HCT116 (cell line): ENCODE results near the gene GALM. TPM values are rescaled to one million over a fixed set of nuclear protein-coding genes. Genes with fewer than 3 reads are reported as not detected.

Source experiments
- ATAC-seq: fragments of 200-7000 bp; cut with Tn5 transposase; 2 replicates; pipeline ENCODE4 v1.9.1; 2020; ENCODE audit warnings: mild to moderate bottlenecking, moderate library complexity
- BruUV-seq: library from RNA; stranded (reverse); fragments of 400-500 nt; replicated peaks from 2 replicates; lab custom pipeline; 2021; lab: Mats Ljungman, UMichigan
- CTCF ChIA-PET: fragments of 300-600 bp; sonication (Branson Sonifier 250); formaldehyde crosslinking; loops from one replicate; lab custom pipeline; 2021; ENCODE audit warnings: antibody characterized with exemption; lab: Charles Lee
- POLR2A ChIA-PET: fragments of 300-600, 350-600 bp; sonication (Branson Sonifier 250); formaldehyde crosslinking; loops from one replicate; lab custom pipeline; 2021; ENCODE audit warnings: antibody characterized with exemption; lab: Charles Lee
- RAD21 ChIA-PET, 2 experiments: fragments of 300-600 bp; sonication (Branson Sonifier 250); formaldehyde crosslinking; loops; one replicate each; lab custom pipeline; 2023; ENCODE audit warnings: low total read pairs in 2 of 2; ENCODE audit not compliant: uncharacterized antibody in 2 of 2, unreplicated experiment in 2 of 2, low non-redundant PET in 1 of 2; lab: Charles Lee
- DNase-seq: peaks from one replicate; pipeline ENCODE4 v3.0.0-alpha.2; 2010; ENCODE audit warnings: low read depth, low spot score
- H2AFZ ChIP-seq: fragments of 200-600 bp; shearing (Covaris generic), sonication (generic); 2 replicates; pipeline ENCODE4 v1.6.1; 2017; ENCODE audit warnings: low read depth, mixed run types, mixed read lengths, antibody characterized with exemption, low read length; ENCODE audit not compliant: poor library complexity, severe bottlenecking
- H3K27ac ChIP-seq: 2 replicates; pipeline ENCODE4 v1.5.1; 2012; ENCODE audit warnings: low read depth, low read length
- H3K27me3 ChIP-seq: fragments of 200-600 bp; sonication (generic); 2 replicates; pipeline ENCODE4 v1.6.1; 2016; ENCODE audit warnings: mixed run types, low read length, mixed read lengths; ENCODE audit not compliant: insufficient read depth
- H3K36me3 ChIP-seq, 2 experiments: fragments of 200-500 bp in 1 of 2; fragments of 200-600 bp in 1 of 2; sonication (Bioruptor generic) in 1 of 2; sonication (generic) in 1 of 2; 2 replicates each; pipeline versions ENCODE4 v1.5.1 to v1.6.1; 2014 to 2016; ENCODE audit warnings: low read length in 2 of 2, inconsistent platforms in 1 of 2, mixed read lengths in 1 of 2, mixed run types in 1 of 2; ENCODE audit not compliant: insufficient read depth in 2 of 2, control insufficient read depth in 1 of 2
- H3K4me1 ChIP-seq, 2 experiments: fragments of 200-600 bp in 1 of 2; sonication (generic) in 1 of 2; 2 replicates each; pipeline versions ENCODE4 v1.5.1 to v1.6.1; 2012 to 2017; ENCODE audit warnings: low read length in 2 of 2, inconsistent platforms in 1 of 2, mild to moderate bottlenecking in 1 of 2, mixed read lengths in 1 of 2, mixed run types in 1 of 2, moderate library complexity in 1 of 2; ENCODE audit not compliant: insufficient read depth in 2 of 2, control insufficient read depth in 1 of 2
- H3K4me2 ChIP-seq: fragments of 200-600 bp; sonication (generic); 2 replicates; pipeline ENCODE4 v1.6.1; 2017; ENCODE audit warnings: mixed run types, low read length, mixed read lengths
- H3K4me3 ChIP-seq, 2 experiments: fragments of 200-600 bp in 1 of 2; sonication (generic) in 1 of 2; replicated peaks in 1 of 2; 2 replicates each; pipeline ENCODE4 v1.5.1; 2011 to 2016; ENCODE audit warnings: low read length in 2 of 2, control low read depth in 1 of 2, low read depth in 1 of 2, mild to moderate bottlenecking in 1 of 2, mixed read lengths in 1 of 2, mixed run types in 1 of 2
- H3K79me2 ChIP-seq: fragments of 200-600 bp; sonication (generic); 2 replicates; pipeline ENCODE4 v1.6.1; 2017; ENCODE audit warnings: mild to moderate bottlenecking, mixed run types, low read length, moderate library complexity, mixed read lengths; ENCODE audit not compliant: insufficient read depth
- H3K9ac ChIP-seq: fragments of 200-600 bp; sonication (generic); 2 replicates; pipeline ENCODE4 v1.6.1; 2016; ENCODE audit warnings: low read length, mixed read lengths
- H3K9me2 ChIP-seq: fragments of 200-600 bp; sonication (generic), shearing (Covaris generic); 2 replicates; pipeline ENCODE4 v1.6.1; 2017; ENCODE audit warnings: mixed run types, mild to moderate bottlenecking, moderate library complexity; ENCODE audit not compliant: insufficient read depth
- H3K9me3 ChIP-seq, 2 experiments: fragments of 200-500 bp in 1 of 2; fragments of 200-600 bp in 1 of 2; sonication (Bioruptor generic) in 1 of 2; sonication (generic) in 1 of 2; 2 replicates each; pipeline ENCODE4 v1.6.1; 2014 to 2017; ENCODE audit warnings: low read length in 2 of 2, mixed read lengths in 2 of 2, inconsistent platforms in 1 of 2, low read depth in 1 of 2, mild to moderate bottlenecking in 1 of 2, mixed run types in 1 of 2, moderate library complexity in 1 of 2; ENCODE audit not compliant: control insufficient read depth in 1 of 2, insufficient read depth in 1 of 2
- H4K20me1 ChIP-seq: fragments of 200-600 bp; sonication (generic), shearing (Covaris generic); 2 replicates; pipeline ENCODE4 v1.6.1; 2017; ENCODE audit warnings: mixed run types, mild to moderate bottlenecking, moderate library complexity; ENCODE audit not compliant: insufficient read depth
- CBX3 ChIP-seq: IDR thresholded peaks from 2 replicates; pipeline ENCODE4 v1.6.1; 2012; ENCODE audit warnings: low read depth
- CEBPB ChIP-seq: IDR thresholded peaks from 2 replicates; pipeline ENCODE4 v1.6.1; 2012; ENCODE audit warnings: low read depth
- CTCF ChIP-seq, 3 experiments: fragments of 200-600 bp in 1 of 3; sonication (generic) in 1 of 3; IDR thresholded peaks in 2 of 3; conservative IDR thresholded peaks in 1 of 3; 2 replicates each; pipeline ENCODE4 v1.5.1; 2012 to 2017; ENCODE audit warnings: low read depth in 2 of 3, low read length in 2 of 3, antibody characterized with exemption in 1 of 3, borderline replicate concordance in 1 of 3, control low read depth in 1 of 3, mild to moderate bottlenecking in 1 of 3, mixed read lengths in 1 of 3, mixed run types in 1 of 3, moderate library complexity in 1 of 3; ENCODE audit not compliant: insufficient read depth in 1 of 3
- ELF1 ChIP-seq: IDR thresholded peaks from 2 replicates; pipeline ENCODE4 v1.6.1; 2012; ENCODE audit warnings: low read depth, borderline replicate concordance
- EZH2 ChIP-seq: fragments of 200-600 bp; sonication (generic); IDR thresholded peaks from 2 replicates; pipeline ENCODE4 v1.6.1; 2017; ENCODE audit warnings: antibody characterized with exemption, mixed run types
- EZH2phosphoT487 ChIP-seq: fragments of 200-600 bp; IDR thresholded peaks from 2 replicates; pipeline ENCODE4 v1.6.1; 2018; ENCODE audit warnings: antibody characterized with exemption, borderline replicate concordance
- FOSL1 ChIP-seq: IDR thresholded peaks from 2 replicates; pipeline ENCODE4 v1.6.1; 2012; ENCODE audit warnings: low read depth
- JUND ChIP-seq: IDR thresholded peaks from 2 replicates; pipeline ENCODE4 v1.6.1; 2012
- MAX ChIP-seq: IDR thresholded peaks from 2 replicates; pipeline ENCODE4 v1.6.1; 2012
- POLR2A ChIP-seq: IDR thresholded peaks from 2 replicates; pipeline ENCODE4 v1.7.0; 2011; ENCODE audit warnings: borderline replicate concordance; ENCODE audit not compliant: insufficient read depth, insufficient read length; ENCODE audit errors: extremely low read depth
- POLR2AphosphoS5 ChIP-seq: IDR thresholded peaks from 2 replicates; pipeline ENCODE4 v1.6.1; 2011; ENCODE audit warnings: mild to moderate bottlenecking, low read depth, low read length, moderate library complexity
- REST ChIP-seq: IDR thresholded peaks from 2 replicates; pipeline ENCODE4 v1.6.1; 2012; ENCODE audit warnings: low read depth
- SIN3A ChIP-seq: IDR thresholded peaks from 2 replicates; pipeline ENCODE4 v1.6.1; 2012; ENCODE audit warnings: low read depth
- SP1 ChIP-seq: IDR thresholded peaks from 2 replicates; pipeline ENCODE4 v1.6.1; 2012; ENCODE audit warnings: low read depth
- SRF ChIP-seq: IDR thresholded peaks from 2 replicates; pipeline ENCODE4 v1.6.1; 2012; ENCODE audit warnings: low read depth
- TCF7L2 ChIP-seq: IDR thresholded peaks from 2 replicates; pipeline ENCODE4 v1.7.0; 2011; ENCODE audit warnings: borderline replicate concordance, inconsistent platforms; ENCODE audit not compliant: insufficient read depth, insufficient read length; ENCODE audit errors: extremely low read depth
- YY1 ChIP-seq: IDR thresholded peaks from 2 replicates; pipeline ENCODE4 v1.6.1; 2011; ENCODE audit warnings: low read length, low read depth, moderate library complexity, mild to moderate bottlenecking; ENCODE audit not compliant: insufficient replicate concordance; ENCODE audit errors: extremely low read depth
- ZBTB33 ChIP-seq: IDR thresholded peaks from 2 replicates; pipeline ENCODE4 v1.6.1; 2011; ENCODE audit warnings: mild to moderate bottlenecking, low read length, moderate library complexity; ENCODE audit not compliant: insufficient replicate concordance; ENCODE audit errors: extremely low read depth
- ZFX ChIP-seq: fragments of 450-650 bp; IDR thresholded peaks from 2 replicates; pipeline ENCODE4 v1.6.1; 2017
- intact Hi-C: fragments of 100-400 bp; cut with micrococcal nuclease; formaldehyde crosslinking; loops from 2 replicates; pipeline ENCODE4 v1.10.0; 2022
- total RNA-seq: library from RNA; stranded (reverse); gene quantifications from one replicate; pipeline ENCODE4 v1.2.1, GENCODE V29; 2021; ENCODE audit not compliant: unreplicated experiment

Gene GALM
- total RNA-seq, 1 experiment from 2014 or later, result 10.2 TPM

- no peak overlapping the region for H3K27ac ChIP-seq
- RAD21 ChIA-PET, result no interaction called here
Observed at GRCh38 chr2:38654528-38655381, 11.2 kb upstream of the GALM start.

More at GRCh38 chr2:38654528-38655381, 11.2 kb upstream of the GALM start:
- Histone ChIP-seq H3K4me1 (no peaks in the 10 kb centered on the region), H3K4me2 (no peak overlapping the region), H4K20me1 (no peaks in the 10 kb centered on the region), H3K27me3 (no peaks in the 10 kb centered on the region), H3K9me2 (no peaks in the 10 kb centered on the region), H3K9ac (no peak overlapping the region), H3K79me2 (no peaks in the 10 kb centered on the region), H2AFZ (peak overlapping the region; percentile 6), H3K36me3 (no peaks in the 10 kb centered on the region), H3K4me3 (no peak overlapping the region), H3K9me3 (no peaks in the 10 kb centered on the region)
- POLR2A ChIA-PET, result no interaction called here
- no TSS peak for BruUV-seq
- intact Hi-C loops, result no loop called here
- ATAC-seq, result no peak
- no peak for DNase-seq
- CTCF ChIA-PET, result no interaction called here
- TF ChIP-seq POLR2A, result no peak
- TF ChIP-seq ELF1, result no peak
- no peak for TF ChIP-seq YY1
- TF ChIP-seq SRF, result no peak
- TF ChIP-seq FOSL1, result no peak
- TF ChIP-seq SP1, result no peak
- TF ChIP-seq CBX3, result no peak
- no peak for TF ChIP-seq EZH2phosphoT487
- no peak for TF ChIP-seq POLR2AphosphoS5
- TF ChIP-seq MAX, result no peak
- TF ChIP-seq ZBTB33, result no peak
- no peak for TF ChIP-seq JUND
- TF ChIP-seq CTCF (IDR thresholded peaks at IDR 0.05 in 2 of 3, conservative IDR thresholded peaks at IDR 0.05 in 1 of 3; ENCODE audit: borderline replicate concordance in 1 of 3, insufficient read depth in 1 of 3, low read depth in 2 of 3, low read length in 2 of 3), result no peak
- TF ChIP-seq REST, result no peak
- no peak for TF ChIP-seq SIN3A
- no peak for TF ChIP-seq ZFX
- no peak for TF ChIP-seq CEBPB
- TF ChIP-seq TCF7L2, result no peak
- TF ChIP-seq EZH2, result no peak
